WTC11 (cell line): Measurements from ENCODE around the gene GPR176. TPM values are rescaled to one million over a fixed set of nuclear protein-coding genes. Genes with fewer than 3 reads are reported as not detected.

Experiments used
- ATAC-seq: fragments of 200-7000 bp; cut with Tn5 transposase; 2 replicates; pipeline ENCODE4 v1.10.0; 2021; ENCODE audit warnings: mild to moderate bottlenecking, moderate library complexity
- Bru-seq: library from RNA; stranded (reverse); fragments of 400-500 nt; gene quantifications from one replicate; lab custom pipeline; 2021; lab: Mats Ljungman, UMichigan
- CTCF ChIA-PET: fragments of 300-600 bp; sonication (Branson Sonifier 250); formaldehyde crosslinking; loops from one replicate; lab custom pipeline; 2021; ENCODE audit warnings: antibody characterized with exemption; lab: Charles Lee
- POLR2A ChIA-PET: fragments of 350-600 bp; sonication (Branson Sonifier 250); formaldehyde crosslinking; loops from one replicate; lab custom pipeline; 2021; ENCODE audit warnings: antibody characterized with exemption; lab: Charles Lee
- DNase-seq: peaks from one replicate; pipeline ENCODE4 v3.0.0; 2021; ENCODE audit warnings: low spot score
- H3K27ac Mint-ChIP-seq: 2 replicates; pipeline ENCODE4 v1.8.0; 2021; ENCODE audit warnings: mixed read lengths
- H3K27me3 Mint-ChIP-seq: 2 replicates; pipeline ENCODE4 v1.8.0; 2021; ENCODE audit warnings: low read depth, mild to moderate bottlenecking, moderate library complexity, mixed read lengths
- H3K36me3 Mint-ChIP-seq: 2 replicates; pipeline ENCODE4 v1.8.0; 2021; ENCODE audit warnings: mixed read lengths
- H3K4me1 Mint-ChIP-seq: 2 replicates; pipeline ENCODE4 v1.8.0; 2022; ENCODE audit warnings: mixed read lengths
- H3K4me3 Mint-ChIP-seq: 2 replicates; pipeline ENCODE4 v1.8.0; 2021; ENCODE audit warnings: mild to moderate bottlenecking, moderate library complexity, mixed read lengths
- H3K9me3 Mint-ChIP-seq: 2 replicates; pipeline ENCODE4 v1.8.0; 2021; ENCODE audit warnings: mixed read lengths
- CREM ChIP-seq: sonication (generic); formaldehyde crosslinking; IDR thresholded peaks from 2 replicates; pipeline ENCODE4 v1.8.1; 2022; ENCODE audit warnings: mild to moderate bottlenecking, missing genetic modification reagents, moderate library complexity
- ESRRA ChIP-seq: sonication (generic); formaldehyde crosslinking; IDR thresholded peaks from 2 replicates; pipeline ENCODE4 v1.8.1; 2022; ENCODE audit warnings: mild to moderate bottlenecking, missing genetic modification reagents, borderline replicate concordance
- FOXK1 ChIP-seq: sonication (generic); formaldehyde crosslinking; IDR thresholded peaks from 2 replicates; pipeline ENCODE4 v1.8.0; 2022; ENCODE audit warnings: mild to moderate bottlenecking, moderate library complexity, missing genetic modification reagents
- GABPB1 ChIP-seq: sonication (generic); formaldehyde crosslinking; IDR thresholded peaks from 2 replicates; pipeline ENCODE4 v1.8.1; 2023; ENCODE audit warnings: mild to moderate bottlenecking, missing genetic modification reagents
- HMGA2 ChIP-seq: fragments of 250-450 bp; sonication (Bioruptor Pico); IDR thresholded peaks from 2 replicates; pipeline ENCODE4 v1.4.0; 2021; ENCODE audit warnings: mild to moderate bottlenecking, moderate library complexity
- IRF2 ChIP-seq: sonication (generic); formaldehyde crosslinking; IDR thresholded peaks from 2 replicates; pipeline ENCODE4 v1.8.0; 2022; ENCODE audit warnings: low read depth, missing genetic modification reagents, borderline replicate concordance
- JUN ChIP-seq: sonication (generic); formaldehyde crosslinking; IDR thresholded peaks from 2 replicates; pipeline ENCODE4 v1.8.0; 2023; ENCODE audit warnings: mild to moderate bottlenecking, missing genetic modification reagents
- KAT7 ChIP-seq: sonication (generic); formaldehyde crosslinking; IDR thresholded peaks from 2 replicates; pipeline ENCODE4 v1.8.1; 2023; ENCODE audit warnings: missing genetic modification reagents, mild to moderate bottlenecking, borderline replicate concordance
- OVOL2 ChIP-seq: fragments of 250-450 bp; sonication (Bioruptor Pico); IDR thresholded peaks from 2 replicates; pipeline ENCODE4 v1.9.0; 2021; ENCODE audit warnings: mild to moderate bottlenecking, borderline replicate concordance
- SMAD3 ChIP-seq: sonication (generic); formaldehyde crosslinking; IDR thresholded peaks from 2 replicates; pipeline ENCODE4 v1.8.0; 2022; ENCODE audit warnings: missing genetic modification reagents, mild to moderate bottlenecking, borderline replicate concordance
- SOX15 ChIP-seq: fragments of 250-450 bp; sonication (Bioruptor Pico); IDR thresholded peaks from 2 replicates; pipeline ENCODE4 v1.9.0; 2021; ENCODE audit warnings: mild to moderate bottlenecking
- TEAD1 ChIP-seq: sonication (generic); formaldehyde crosslinking; IDR thresholded peaks from 2 replicates; pipeline ENCODE4 v1.8.0; 2022; ENCODE audit warnings: mild to moderate bottlenecking, missing genetic modification reagents
- ZBTB21 ChIP-seq: sonication (generic); formaldehyde crosslinking; IDR thresholded peaks from 2 replicates; pipeline ENCODE4 v1.8.1; 2023; ENCODE audit warnings: mild to moderate bottlenecking, missing genetic modification reagents, borderline replicate concordance
- ZNF317 ChIP-seq: sonication (generic); formaldehyde crosslinking; IDR thresholded peaks from 2 replicates; pipeline ENCODE4 v1.8.1; 2023; ENCODE audit warnings: low read depth, mild to moderate bottlenecking, moderate library complexity, missing genetic modification reagents, borderline replicate concordance
- ZNF416 ChIP-seq: fragments of 250-450 bp; sonication (Bioruptor Pico); IDR thresholded peaks from 2 replicates; pipeline ENCODE4 v1.9.0; 2021; ENCODE audit warnings: mild to moderate bottlenecking, inconsistent platforms
- long read RNA-seq, 3 experiments: library from RNA in 1 of 3; library from capped mRNA in 1 of 3; library from polyadenylated mRNA in 1 of 3; unstranded in 2 of 3; stranded (forward) in 1 of 3; transcript quantifications; one replicate each; pipeline ENCODE4 v2.0.0, GENCODE V29; 2021
- total RNA-seq: library from RNA; stranded (reverse); gene quantifications from 3 replicates; pipeline ENCODE4 v1.2.3, GENCODE V29; 2021
- TF ChIP-seq, protein P1 (sequence below): sonication (generic); formaldehyde crosslinking; IDR thresholded peaks from 2 replicates; pipeline ENCODE4 v1.8.1; 2023; ENCODE audit warnings: mild to moderate bottlenecking, missing genetic modification reagents, borderline replicate concordance
- TF ChIP-seq, protein P2 (sequence below): sonication (generic); formaldehyde crosslinking; IDR thresholded peaks from 2 replicates; pipeline ENCODE4 v1.8.1; 2023; ENCODE audit warnings: mild to moderate bottlenecking, moderate library complexity, missing genetic modification reagents
- TF ChIP-seq, protein P3 (sequence below): sonication (generic); formaldehyde crosslinking; conservative IDR thresholded peaks from 2 replicates; pipeline ENCODE4 v1.8.1; 2022; ENCODE audit warnings: mild to moderate bottlenecking, missing genetic modification reagents
- TF ChIP-seq, protein P4 (sequence below): sonication (generic); formaldehyde crosslinking; IDR thresholded peaks from 2 replicates; pipeline ENCODE4 v1.8.1; 2022; ENCODE audit warnings: missing genetic modification reagents, borderline replicate concordance
- TF ChIP-seq, protein P5 (sequence below): sonication (generic); formaldehyde crosslinking; IDR thresholded peaks from 2 replicates; pipeline ENCODE4 v1.8.1; 2023; ENCODE audit warnings: mild to moderate bottlenecking, missing genetic modification reagents, moderate library complexity
- TF ChIP-seq, protein P6 (sequence below): fragments of 200-600 bp; IDR thresholded peaks from 2 replicates; pipeline ENCODE4 v1.8.0; 2022; ENCODE audit warnings: antibody characterized with exemption
- TF ChIP-seq, protein P7 (sequence below): sonication (generic); formaldehyde crosslinking; IDR thresholded peaks from 2 replicates; pipeline ENCODE4 v1.8.0; 2022; ENCODE audit warnings: mild to moderate bottlenecking, missing genetic modification reagents

Gene GPR176, protein sequence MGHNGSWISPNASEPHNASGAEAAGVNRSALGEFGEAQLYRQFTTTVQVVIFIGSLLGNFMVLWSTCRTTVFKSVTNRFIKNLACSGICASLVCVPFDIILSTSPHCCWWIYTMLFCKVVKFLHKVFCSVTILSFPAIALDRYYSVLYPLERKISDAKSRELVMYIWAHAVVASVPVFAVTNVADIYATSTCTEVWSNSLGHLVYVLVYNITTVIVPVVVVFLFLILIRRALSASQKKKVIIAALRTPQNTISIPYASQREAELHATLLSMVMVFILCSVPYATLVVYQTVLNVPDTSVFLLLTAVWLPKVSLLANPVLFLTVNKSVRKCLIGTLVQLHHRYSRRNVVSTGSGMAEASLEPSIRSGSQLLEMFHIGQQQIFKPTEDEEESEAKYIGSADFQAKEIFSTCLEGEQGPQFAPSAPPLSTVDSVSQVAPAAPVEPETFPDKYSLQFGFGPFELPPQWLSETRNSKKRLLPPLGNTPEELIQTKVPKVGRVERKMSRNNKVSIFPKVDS
- 117 to 131 TPM (median 127 TPM) in 3 replicates for total RNA-seq
- percentile 95 among the genes with signal in this experiment for Bru-seq, nascent RNA
- long read RNA-seq, experiment 1, transcript GPR176-205 (3 exons, 2,816 nt), result major isoform, 345 of 413 reads
- long read RNA-seq, experiment 1, partial matches to known transcripts, result 15 of 413 reads
- long read RNA-seq, experiment 1, other reads (novel, unspliced or antisense), result 50 of 413 reads
- long read RNA-seq, experiment 2, transcript GPR176-205 (3 exons, 2,816 nt), result major isoform, 39 of 100 reads
- long read RNA-seq, experiment 2, partial matches to known transcripts, result 9 of 100 reads
- long read RNA-seq, experiment 2, other reads (novel, unspliced or antisense), result 51 of 100 reads
- long read RNA-seq, experiment 3, partial matches to known transcripts, result 0 of 4 reads
- long read RNA-seq, experiment 3, other reads (novel, unspliced or antisense), result 3 of 4 reads

DNA sequence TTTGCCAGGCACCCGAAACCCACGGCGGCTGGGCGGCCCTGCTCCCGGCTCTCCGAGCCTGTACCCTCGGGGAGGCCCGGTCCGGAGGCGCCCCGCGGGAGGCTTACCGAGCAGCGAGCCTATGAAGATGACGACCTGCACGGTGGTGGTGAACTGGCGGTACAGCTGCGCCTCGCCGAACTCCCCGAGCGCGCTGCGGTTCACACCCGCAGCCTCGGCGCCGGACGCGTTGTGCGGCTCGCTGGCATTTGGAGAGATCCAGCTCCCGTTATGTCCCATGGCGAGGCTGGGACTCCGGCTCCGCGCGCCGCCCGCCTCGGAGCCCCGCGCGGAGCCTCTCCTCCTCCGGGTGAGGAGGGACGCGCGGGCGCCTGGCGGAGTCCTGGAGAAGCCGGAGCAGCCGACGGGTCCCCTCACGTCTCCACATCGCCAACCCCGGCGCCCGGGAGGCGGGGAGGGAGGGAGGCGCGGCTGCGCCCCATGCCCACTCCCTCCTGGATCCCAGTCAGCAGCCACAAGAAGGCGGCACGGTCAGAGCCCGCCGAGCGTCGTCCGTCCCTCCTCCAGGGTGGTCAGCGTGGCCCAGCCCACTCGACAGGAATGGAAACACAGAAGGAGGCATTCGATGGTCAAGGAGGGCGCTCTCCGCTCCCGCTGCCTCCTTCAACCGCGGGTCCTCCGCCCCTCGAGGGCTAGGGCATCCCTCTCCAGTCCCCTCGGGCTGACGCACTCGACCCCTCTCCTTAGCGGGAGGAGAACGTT lies at the start of gene GPR176:
Gene GPR176 (minus strand): TSS at position 519 of the 762 bp plus-strand sequence. CDS start 240 bp downstream, at position 279.
- Mint-ChIP-seq H3K27ac (peak within 1 kb of the TSS; percentile 23), H3K36me3 (peaks cover 31% of the 10 kb centered on the region), H3K4me3 (peak within 1 kb of the TSS; percentile 85), H3K4me1 (peaks cover 51% of the 10 kb centered on the region), H3K27me3 (no peaks in the 10 kb centered on the region), H3K9me3 (peaks cover 9% of the 10 kb centered on the region)
- peak; percentile 57 for ATAC-seq
- DNase-seq, result peak; percentile 54
- ChIA-PET CTCF (interaction anchor here (0.9 to 1.3 kb wide), 3 partner anchors 15 to 137 kb away, joined by 3 to 4 read pairs (median 3); partner anchors contain the start of gene FSIP1), POLR2A (interaction anchor here (0.6 to 2.4 kb wide), 4 partner anchors 11 to 32 kb away, joined by 5 to 16 read pairs (median 6); partner anchors contain the start of gene EIF2AK4)
- TF ChIP-seq FOXK1 (CRISPR knock-in tag), result no peak
- no peak for TF ChIP-seq HMGA2 (CRISPR knock-in tag)
- TF ChIP-seq OVOL2 (CRISPR knock-in tag), result no peak
- no peak for TF ChIP-seq GABPB1
- TF ChIP-seq JUN (CRISPR knock-in tag), result 0 out of 2 replicates have a peak, but pooled peaks have one; percentile 10
- TF ChIP-seq ZNF317 (CRISPR knock-in tag), result no peak
- TF ChIP-seq, protein P1, sequence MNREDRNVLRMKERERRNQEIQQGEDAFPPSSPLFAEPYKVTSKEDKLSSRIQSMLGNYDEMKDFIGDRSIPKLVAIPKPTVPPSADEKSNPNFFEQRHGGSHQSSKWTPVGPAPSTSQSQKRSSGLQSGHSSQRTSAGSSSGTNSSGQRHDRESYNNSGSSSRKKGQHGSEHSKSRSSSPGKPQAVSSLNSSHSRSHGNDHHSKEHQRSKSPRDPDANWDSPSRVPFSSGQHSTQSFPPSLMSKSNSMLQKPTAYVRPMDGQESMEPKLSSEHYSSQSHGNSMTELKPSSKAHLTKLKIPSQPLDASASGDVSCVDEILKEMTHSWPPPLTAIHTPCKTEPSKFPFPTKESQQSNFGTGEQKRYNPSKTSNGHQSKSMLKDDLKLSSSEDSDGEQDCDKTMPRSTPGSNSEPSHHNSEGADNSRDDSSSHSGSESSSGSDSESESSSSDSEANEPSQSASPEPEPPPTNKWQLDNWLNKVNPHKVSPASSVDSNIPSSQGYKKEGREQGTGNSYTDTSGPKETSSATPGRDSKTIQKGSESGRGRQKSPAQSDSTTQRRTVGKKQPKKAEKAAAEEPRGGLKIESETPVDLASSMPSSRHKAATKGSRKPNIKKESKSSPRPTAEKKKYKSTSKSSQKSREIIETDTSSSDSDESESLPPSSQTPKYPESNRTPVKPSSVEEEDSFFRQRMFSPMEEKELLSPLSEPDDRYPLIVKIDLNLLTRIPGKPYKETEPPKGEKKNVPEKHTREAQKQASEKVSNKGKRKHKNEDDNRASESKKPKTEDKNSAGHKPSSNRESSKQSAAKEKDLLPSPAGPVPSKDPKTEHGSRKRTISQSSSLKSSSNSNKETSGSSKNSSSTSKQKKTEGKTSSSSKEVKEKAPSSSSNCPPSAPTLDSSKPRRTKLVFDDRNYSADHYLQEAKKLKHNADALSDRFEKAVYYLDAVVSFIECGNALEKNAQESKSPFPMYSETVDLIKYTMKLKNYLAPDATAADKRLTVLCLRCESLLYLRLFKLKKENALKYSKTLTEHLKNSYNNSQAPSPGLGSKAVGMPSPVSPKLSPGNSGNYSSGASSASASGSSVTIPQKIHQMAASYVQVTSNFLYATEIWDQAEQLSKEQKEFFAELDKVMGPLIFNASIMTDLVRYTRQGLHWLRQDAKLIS (CRISPR knock-in tag), result no peak
- TF ChIP-seq SMAD3, result no peak
- TF ChIP-seq TEAD1 (CRISPR knock-in tag), result no peak
- TF ChIP-seq, protein P2, sequence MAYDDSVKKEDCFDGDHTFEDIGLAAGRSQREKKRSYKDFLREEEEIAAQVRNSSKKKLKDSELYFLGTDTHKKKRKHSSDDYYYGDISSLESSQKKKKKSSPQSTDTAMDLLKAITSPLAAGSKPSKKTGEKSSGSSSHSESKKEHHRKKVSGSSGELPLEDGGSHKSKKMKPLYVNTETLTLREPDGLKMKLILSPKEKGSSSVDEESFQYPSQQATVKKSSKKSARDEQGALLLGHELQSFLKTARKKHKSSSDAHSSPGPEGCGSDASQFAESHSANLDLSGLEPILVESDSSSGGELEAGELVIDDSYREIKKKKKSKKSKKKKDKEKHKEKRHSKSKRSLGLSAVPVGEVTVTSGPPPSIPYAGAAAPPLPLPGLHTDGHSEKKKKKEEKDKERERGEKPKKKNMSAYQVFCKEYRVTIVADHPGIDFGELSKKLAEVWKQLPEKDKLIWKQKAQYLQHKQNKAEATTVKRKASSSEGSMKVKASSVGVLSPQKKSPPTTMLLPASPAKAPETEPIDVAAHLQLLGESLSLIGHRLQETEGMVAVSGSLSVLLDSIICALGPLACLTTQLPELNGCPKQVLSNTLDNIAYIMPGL (CRISPR knock-in tag), result peak; percentile 62; the same call in 1 of the 2 replicates
- TF ChIP-seq KAT7 (CRISPR knock-in tag), result peak; percentile 93; the same call in 1 of the 2 replicates
- TF ChIP-seq, protein P3, sequence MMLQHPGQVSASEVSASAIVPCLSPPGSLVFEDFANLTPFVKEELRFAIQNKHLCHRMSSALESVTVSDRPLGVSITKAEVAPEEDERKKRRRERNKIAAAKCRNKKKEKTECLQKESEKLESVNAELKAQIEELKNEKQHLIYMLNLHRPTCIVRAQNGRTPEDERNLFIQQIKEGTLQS (CRISPR knock-in tag), result no peak
- TF ChIP-seq SOX15 (CRISPR knock-in tag), result no peak
- no peak for TF ChIP-seq CREM (CRISPR knock-in tag)
- TF ChIP-seq, protein P4, sequence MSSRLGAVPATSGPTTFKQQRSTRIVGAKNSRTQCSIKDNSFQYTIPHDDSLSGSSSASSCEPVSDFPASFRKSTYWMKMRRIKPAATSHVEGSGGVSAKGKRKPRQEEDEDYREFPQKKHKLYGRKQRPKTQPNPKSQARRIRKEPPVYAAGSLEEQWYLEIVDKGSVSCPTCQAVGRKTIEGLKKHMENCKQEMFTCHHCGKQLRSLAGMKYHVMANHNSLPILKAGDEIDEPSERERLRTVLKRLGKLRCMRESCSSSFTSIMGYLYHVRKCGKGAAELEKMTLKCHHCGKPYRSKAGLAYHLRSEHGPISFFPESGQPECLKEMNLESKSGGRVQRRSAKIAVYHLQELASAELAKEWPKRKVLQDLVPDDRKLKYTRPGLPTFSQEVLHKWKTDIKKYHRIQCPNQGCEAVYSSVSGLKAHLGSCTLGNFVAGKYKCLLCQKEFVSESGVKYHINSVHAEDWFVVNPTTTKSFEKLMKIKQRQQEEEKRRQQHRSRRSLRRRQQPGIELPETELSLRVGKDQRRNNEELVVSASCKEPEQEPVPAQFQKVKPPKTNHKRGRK, result no peak
- TF ChIP-seq ESRRA (CRISPR knock-in tag), result peak; percentile 74
- TF ChIP-seq IRF2 (CRISPR knock-in tag), result no peak
- TF ChIP-seq, protein P5, sequence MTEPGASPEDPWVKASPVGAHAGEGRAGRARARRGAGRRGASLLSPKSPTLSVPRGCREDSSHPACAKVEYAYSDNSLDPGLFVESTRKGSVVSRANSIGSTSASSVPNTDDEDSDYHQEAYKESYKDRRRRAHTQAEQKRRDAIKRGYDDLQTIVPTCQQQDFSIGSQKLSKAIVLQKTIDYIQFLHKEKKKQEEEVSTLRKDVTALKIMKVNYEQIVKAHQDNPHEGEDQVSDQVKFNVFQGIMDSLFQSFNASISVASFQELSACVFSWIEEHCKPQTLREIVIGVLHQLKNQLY (CRISPR knock-in tag), result 0 out of 2 replicates have a peak, but pooled peaks have one; percentile 13
- no peak for TF ChIP-seq ZNF416
- TF ChIP-seq, protein P6, sequence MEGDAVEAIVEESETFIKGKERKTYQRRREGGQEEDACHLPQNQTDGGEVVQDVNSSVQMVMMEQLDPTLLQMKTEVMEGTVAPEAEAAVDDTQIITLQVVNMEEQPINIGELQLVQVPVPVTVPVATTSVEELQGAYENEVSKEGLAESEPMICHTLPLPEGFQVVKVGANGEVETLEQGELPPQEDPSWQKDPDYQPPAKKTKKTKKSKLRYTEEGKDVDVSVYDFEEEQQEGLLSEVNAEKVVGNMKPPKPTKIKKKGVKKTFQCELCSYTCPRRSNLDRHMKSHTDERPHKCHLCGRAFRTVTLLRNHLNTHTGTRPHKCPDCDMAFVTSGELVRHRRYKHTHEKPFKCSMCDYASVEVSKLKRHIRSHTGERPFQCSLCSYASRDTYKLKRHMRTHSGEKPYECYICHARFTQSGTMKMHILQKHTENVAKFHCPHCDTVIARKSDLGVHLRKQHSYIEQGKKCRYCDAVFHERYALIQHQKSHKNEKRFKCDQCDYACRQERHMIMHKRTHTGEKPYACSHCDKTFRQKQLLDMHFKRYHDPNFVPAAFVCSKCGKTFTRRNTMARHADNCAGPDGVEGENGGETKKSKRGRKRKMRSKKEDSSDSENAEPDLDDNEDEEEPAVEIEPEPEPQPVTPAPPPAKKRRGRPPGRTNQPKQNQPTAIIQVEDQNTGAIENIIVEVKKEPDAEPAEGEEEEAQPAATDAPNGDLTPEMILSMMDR, result no peak
- TF ChIP-seq, protein P7, sequence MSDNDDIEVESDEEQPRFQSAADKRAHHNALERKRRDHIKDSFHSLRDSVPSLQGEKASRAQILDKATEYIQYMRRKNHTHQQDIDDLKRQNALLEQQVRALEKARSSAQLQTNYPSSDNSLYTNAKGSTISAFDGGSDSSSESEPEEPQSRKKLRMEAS, result peak; percentile 29; the same call in 1 of the 2 replicates
- no peak for TF ChIP-seq ZBTB21 (CRISPR knock-in tag)
